ENCODE data around the gene SGCG. TPM values are rescaled to one million over a fixed set of nuclear protein-coding genes. Genes with fewer than 3 reads are reported as not detected.

Gene SGCG
- polyA plus RNA-seq, 2 of the 4 experiments (the other 2 are of a cell fraction), result 0.09 TPM; not detected in 1

GRCh38 chr13:23159205-23159759 is 21.5 kb upstream of the SGCG start:
- peak overlapping the region; percentile 83 for H3K4me2 ChIP-seq
- ChIA-PET POLR2A (no interaction called here), CTCF (interaction anchor here (0.8 to 1.6 kb wide), 6 partner anchors 10 to 35 kb away, joined by 3 to 5 read pairs (median 4); no protein-coding TSS in a partner anchor)
- H3K9me3 ChIP-seq, result no peaks in the 10 kb centered on the region
- 12% methylated on average over 16 of the region's 25 CpGs for WGBS (ENCODE audit: missing lambda C conversion rate)
- DNase-seq (ENCODE audit: low read depth in 1 of 2, low spot score in 1 of 2) (peak; percentile 24 to 42), ATAC-seq (peak; percentile 90 to 92), FAIRE-seq (no peak)
- TF ChIP-seq CTCF (IDR thresholded peaks at IDR 0.05) (peak; percentile 36), CHD4 (IDR thresholded peaks at IDR 0.05; ENCODE audit: borderline replicate concordance) (no peak), HEYL (CRISPR knock-in tag; IDR thresholded peaks at IDR 0.05) (no peak), RAD21 (conservative IDR thresholded peaks at IDR 0.05 in 1 of 2, IDR thresholded peaks at IDR 0.05 in 1 of 2) (0 out of 5 replicates have a peak, but pooled peaks of 1 of the 2 experiments have one; percentile 12)
- no peaks in the 10 kb centered on the region for H3K4me1 ChIP-seq
- H3K27ac ChIP-seq, result no peak overlapping the region
- peak overlapping the region; percentile 41 for H3K4me3 ChIP-seq

GRCh38 chr13:23159760-23160637 is 20.8 kb upstream of the SGCG start:
- DNase-seq (ENCODE audit: low read depth in 1 of 2, low spot score in 1 of 2) (no peak), FAIRE-seq (no peak), ATAC-seq (peak; percentile 62 to 64)
- peak overlapping the region; percentile 41 for H3K4me3 ChIP-seq
- H3K27ac ChIP-seq, result no peak overlapping the region
- no peak for TF ChIP-seq KDM5A (IDR thresholded peaks at IDR 0.05)
- TF ChIP-seq EHF (CRISPR knock-in tag; IDR thresholded peaks at IDR 0.05), result no peak
- no peak for TF ChIP-seq RARB (CRISPR knock-in tag; IDR thresholded peaks at IDR 0.05)
- no peak for TF ChIP-seq MAFK (IDR thresholded peaks at IDR 0.05; ENCODE audit: partially characterized antibody)
- TF ChIP-seq, protein P1, sequence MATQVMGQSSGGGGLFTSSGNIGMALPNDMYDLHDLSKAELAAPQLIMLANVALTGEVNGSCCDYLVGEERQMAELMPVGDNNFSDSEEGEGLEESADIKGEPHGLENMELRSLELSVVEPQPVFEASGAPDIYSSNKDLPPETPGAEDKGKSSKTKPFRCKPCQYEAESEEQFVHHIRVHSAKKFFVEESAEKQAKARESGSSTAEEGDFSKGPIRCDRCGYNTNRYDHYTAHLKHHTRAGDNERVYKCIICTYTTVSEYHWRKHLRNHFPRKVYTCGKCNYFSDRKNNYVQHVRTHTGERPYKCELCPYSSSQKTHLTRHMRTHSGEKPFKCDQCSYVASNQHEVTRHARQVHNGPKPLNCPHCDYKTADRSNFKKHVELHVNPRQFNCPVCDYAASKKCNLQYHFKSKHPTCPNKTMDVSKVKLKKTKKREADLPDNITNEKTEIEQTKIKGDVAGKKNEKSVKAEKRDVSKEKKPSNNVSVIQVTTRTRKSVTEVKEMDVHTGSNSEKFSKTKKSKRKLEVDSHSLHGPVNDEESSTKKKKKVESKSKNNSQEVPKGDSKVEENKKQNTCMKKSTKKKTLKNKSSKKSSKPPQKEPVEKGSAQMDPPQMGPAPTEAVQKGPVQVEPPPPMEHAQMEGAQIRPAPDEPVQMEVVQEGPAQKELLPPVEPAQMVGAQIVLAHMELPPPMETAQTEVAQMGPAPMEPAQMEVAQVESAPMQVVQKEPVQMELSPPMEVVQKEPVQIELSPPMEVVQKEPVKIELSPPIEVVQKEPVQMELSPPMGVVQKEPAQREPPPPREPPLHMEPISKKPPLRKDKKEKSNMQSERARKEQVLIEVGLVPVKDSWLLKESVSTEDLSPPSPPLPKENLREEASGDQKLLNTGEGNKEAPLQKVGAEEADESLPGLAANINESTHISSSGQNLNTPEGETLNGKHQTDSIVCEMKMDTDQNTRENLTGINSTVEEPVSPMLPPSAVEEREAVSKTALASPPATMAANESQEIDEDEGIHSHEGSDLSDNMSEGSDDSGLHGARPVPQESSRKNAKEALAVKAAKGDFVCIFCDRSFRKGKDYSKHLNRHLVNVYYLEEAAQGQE (IDR thresholded peaks at IDR 0.05), result no peak
- TF ChIP-seq MAZ (IDR thresholded peaks at IDR 0.05; ENCODE audit: borderline replicate concordance, low read depth, low read length), result no peak
- TF ChIP-seq, protein P2, sequence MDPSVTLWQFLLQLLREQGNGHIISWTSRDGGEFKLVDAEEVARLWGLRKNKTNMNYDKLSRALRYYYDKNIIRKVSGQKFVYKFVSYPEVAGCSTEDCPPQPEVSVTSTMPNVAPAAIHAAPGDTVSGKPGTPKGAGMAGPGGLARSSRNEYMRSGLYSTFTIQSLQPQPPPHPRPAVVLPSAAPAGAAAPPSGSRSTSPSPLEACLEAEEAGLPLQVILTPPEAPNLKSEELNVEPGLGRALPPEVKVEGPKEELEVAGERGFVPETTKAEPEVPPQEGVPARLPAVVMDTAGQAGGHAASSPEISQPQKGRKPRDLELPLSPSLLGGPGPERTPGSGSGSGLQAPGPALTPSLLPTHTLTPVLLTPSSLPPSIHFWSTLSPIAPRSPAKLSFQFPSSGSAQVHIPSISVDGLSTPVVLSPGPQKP (IDR thresholded peaks at IDR 0.05; ENCODE audit: low read depth, low read length), result no peak
- no peak for TF ChIP-seq CHD4 (IDR thresholded peaks at IDR 0.05; ENCODE audit: borderline replicate concordance)
- TF ChIP-seq FOXS1 (CRISPR knock-in tag; IDR thresholded peaks at IDR 0.05), result no peak
- TF ChIP-seq JUN (IDR thresholded peaks at IDR 0.05), result no peak
- TF ChIP-seq ZC3H11A (IDR thresholded peaks at IDR 0.05), result no peak
- TF ChIP-seq NR3C1 (IDR thresholded peaks at IDR 0.05), result no peak
- TF ChIP-seq PHF8 (IDR thresholded peaks at IDR 0.05; ENCODE audit: borderline replicate concordance, low read depth), result no peak
- no peak for TF ChIP-seq JUNB (IDR thresholded peaks at IDR 0.05)
- ChIA-PET CTCF (interaction anchor here (1.0 to 1.6 kb wide), 4 partner anchors 10 to 35 kb away, joined by 3 to 5 read pairs (median 4); no protein-coding TSS in a partner anchor), POLR2A (no interaction called here)
- peak overlapping the region; percentile 83 for H3K4me2 ChIP-seq
- WGBS (ENCODE audit: missing lambda C conversion rate), result 13% methylated on average over 20 of the region's 79 CpGs
- no peaks in the 10 kb centered on the region for H3K4me1 ChIP-seq
- no peaks in the 10 kb centered on the region for H3K9me3 ChIP-seq

All from A549 (cell line).